ENCODE measurements around the gene DAAM2.

DAAM2 gene

GRCh38 chr6:39951191-39951590, 159.0 kb downstream of the DAAM2 start:
- Histone ChIP-seq H3K18ac (ENCODE audit: low read length) (no peak overlapping the region), H2AK5ac (ENCODE audit: low read length) (no peak overlapping the region), H4K5ac (ENCODE audit: low read length) (no peak overlapping the region), H3K4me1 (ENCODE audit: control insufficient read depth, low read depth, low read length) (peaks cover 13% of the 10 kb centered on the region), H3K9ac (ENCODE audit: low read length) (no peak overlapping the region), H2BK5ac (ENCODE audit: low read length) (no peak overlapping the region), H4K8ac (ENCODE audit: low read depth, low read length) (no peak overlapping the region), H2BK120ac (ENCODE audit: low read depth, low read length) (no peak overlapping the region), H3K27ac (ENCODE audit: low read depth, low read length) (no peak overlapping the region), H3K4me2 (ENCODE audit: low read length) (no peak overlapping the region), H3K36me3 (ENCODE audit: control insufficient read depth, insufficient read depth, low read length) (no peaks in the 10 kb centered on the region), H3K79me2 (ENCODE audit: control insufficient read depth, insufficient read depth, low read length) (no peaks in the 10 kb centered on the region), H3K27me3 (ENCODE audit: insufficient read depth, low read length, poor library complexity) (no peaks in the 10 kb centered on the region), H3K79me1 (ENCODE audit: low read length) (no peaks in the 10 kb centered on the region), H2BK15ac (replicated peaks; ENCODE audit: low read depth) (no peak overlapping the region), H3K23ac (ENCODE audit: low read length) (no peak overlapping the region), H3K56ac (ENCODE audit: low read length) (no peak overlapping the region), H3K4ac (ENCODE audit: low read depth, low read length) (no peak overlapping the region), H3K4me3 (ENCODE audit: low read length) (no peak overlapping the region)
- WGBS (ENCODE audit: extremely low coverage, insufficient coverage, low lambda C conversion rate) = no CpG with 5 or more reads among the region's 5 CpGs
- no peak for DNase-seq

GRCh38 chr6:39951716-39952115, 159.5 kb downstream of the DAAM2 start:
- no peak overlapping the region for H4K8ac ChIP-seq (ENCODE audit: low read depth, low read length)
- H3K4me3 ChIP-seq (ENCODE audit: low read length) = no peak overlapping the region
- peaks cover 13% of the 10 kb centered on the region for H3K4me1 ChIP-seq (ENCODE audit: control insufficient read depth, low read depth, low read length)
- no peak overlapping the region for H4K5ac ChIP-seq (ENCODE audit: low read length)
- H3K23ac ChIP-seq (ENCODE audit: low read length) = no peak overlapping the region
- no peaks in the 10 kb centered on the region for H3K79me1 ChIP-seq (ENCODE audit: low read length)
- no peak overlapping the region for H2BK120ac ChIP-seq (ENCODE audit: low read depth, low read length)
- no peaks in the 10 kb centered on the region for H3K27me3 ChIP-seq (ENCODE audit: insufficient read depth, low read length, poor library complexity)
- no peak overlapping the region for H2BK15ac ChIP-seq (replicated peaks; ENCODE audit: low read depth)
- no peak overlapping the region for H2AK5ac ChIP-seq (ENCODE audit: low read length)
- H2BK5ac ChIP-seq (ENCODE audit: low read length) = no peak overlapping the region
- H3K4ac ChIP-seq (ENCODE audit: low read depth, low read length) = no peak overlapping the region
- no peak overlapping the region for H3K18ac ChIP-seq (ENCODE audit: low read length)
- no peak for DNase-seq
- no peaks in the 10 kb centered on the region for H3K79me2 ChIP-seq (ENCODE audit: control insufficient read depth, insufficient read depth, low read length)
- H3K27ac ChIP-seq (ENCODE audit: low read depth, low read length) = no peak overlapping the region
- H3K4me2 ChIP-seq (ENCODE audit: low read length) = no peak overlapping the region
- no peaks in the 10 kb centered on the region for H3K36me3 ChIP-seq (ENCODE audit: control insufficient read depth, insufficient read depth, low read length)
- H3K9ac ChIP-seq (ENCODE audit: low read length) = no peak overlapping the region
- WGBS (ENCODE audit: extremely low coverage, insufficient coverage, low lambda C conversion rate) = no CpG with 5 or more reads among the region's 1 CpG
- no peak overlapping the region for H3K56ac ChIP-seq (ENCODE audit: low read length)

- no CpG with 5 or more reads among the region's 4 CpGs for WGBS (ENCODE audit: extremely low coverage, insufficient coverage, low lambda C conversion rate)
Observed at GRCh38 chr6:39952167-39952566, 160.0 kb downstream of the DAAM2 start.

GRCh38 chr6:39953076-39953618, 161.0 kb downstream of the DAAM2 start:
- Histone ChIP-seq H4K5ac (ENCODE audit: low read length) (no peak overlapping the region), H4K8ac (ENCODE audit: low read depth, low read length) (no peak overlapping the region), H3K4me2 (ENCODE audit: low read length) (no peak overlapping the region), H3K9ac (ENCODE audit: low read length) (no peak overlapping the region), H3K4ac (ENCODE audit: low read depth, low read length) (no peak overlapping the region), H3K4me1 (ENCODE audit: control insufficient read depth, low read depth, low read length) (peaks cover 7% of the 10 kb centered on the region), H3K79me2 (ENCODE audit: control insufficient read depth, insufficient read depth, low read length) (no peaks in the 10 kb centered on the region), H3K18ac (ENCODE audit: low read length) (no peak overlapping the region), H3K27me3 (ENCODE audit: insufficient read depth, low read length, poor library complexity) (no peaks in the 10 kb centered on the region), H3K36me3 (ENCODE audit: control insufficient read depth, insufficient read depth, low read length) (no peaks in the 10 kb centered on the region), H2AK5ac (ENCODE audit: low read length) (no peak overlapping the region), H3K56ac (ENCODE audit: low read length) (no peak overlapping the region), H3K79me1 (ENCODE audit: low read length) (no peaks in the 10 kb centered on the region), H2BK15ac (replicated peaks; ENCODE audit: low read depth) (no peak overlapping the region), H2BK120ac (ENCODE audit: low read depth, low read length) (no peak overlapping the region), H3K4me3 (ENCODE audit: low read length) (no peak overlapping the region), H3K23ac (ENCODE audit: low read length) (no peak overlapping the region), H2BK5ac (ENCODE audit: low read length) (no peak overlapping the region), H3K27ac (ENCODE audit: low read depth, low read length) (no peak overlapping the region)
- WGBS (ENCODE audit: extremely low coverage, insufficient coverage, low lambda C conversion rate) = no CpG with 5 or more reads among the region's 2 CpGs
- no peak for DNase-seq

More at GRCh38 chr6:39952167-39952566, 160.0 kb downstream of the DAAM2 start:
- DNase-seq = no peak
- no peaks in the 10 kb centered on the region for H3K79me2 ChIP-seq (ENCODE audit: control insufficient read depth, insufficient read depth, low read length)
- H3K4ac ChIP-seq (ENCODE audit: low read depth, low read length) = no peak overlapping the region
- no peak overlapping the region for H2BK120ac ChIP-seq (ENCODE audit: low read depth, low read length)
- no peak overlapping the region for H2BK5ac ChIP-seq (ENCODE audit: low read length)
- H4K8ac ChIP-seq (ENCODE audit: low read depth, low read length) = no peak overlapping the region
- H3K4me2 ChIP-seq (ENCODE audit: low read length) = no peak overlapping the region
- peaks cover 13% of the 10 kb centered on the region for H3K4me1 ChIP-seq (ENCODE audit: control insufficient read depth, low read depth, low read length)
- no peak overlapping the region for H3K56ac ChIP-seq (ENCODE audit: low read length)
- no peak overlapping the region for H2BK15ac ChIP-seq (replicated peaks; ENCODE audit: low read depth)
- no peak overlapping the region for H2AK5ac ChIP-seq (ENCODE audit: low read length)
- no peaks in the 10 kb centered on the region for H3K36me3 ChIP-seq (ENCODE audit: control insufficient read depth, insufficient read depth, low read length)
- H3K79me1 ChIP-seq (ENCODE audit: low read length) = no peaks in the 10 kb centered on the region
- H3K27ac ChIP-seq (ENCODE audit: low read depth, low read length) = no peak overlapping the region
- H3K9ac ChIP-seq (ENCODE audit: low read length) = no peak overlapping the region
- H4K5ac ChIP-seq (ENCODE audit: low read length) = no peak overlapping the region
- H3K18ac ChIP-seq (ENCODE audit: low read length) = no peak overlapping the region
- no peak overlapping the region for H3K4me3 ChIP-seq (ENCODE audit: low read length)
- H3K27me3 ChIP-seq (ENCODE audit: insufficient read depth, low read length, poor library complexity) = no peaks in the 10 kb centered on the region
- no peak overlapping the region for H3K23ac ChIP-seq (ENCODE audit: low read length)
